ENCODE measurements around the gene ADAMTS3. TPM values are rescaled to one million over a fixed set of nuclear protein-coding genes. Genes with fewer than 3 reads are reported as not detected.

The ADAMTS3 gene
- polyA plus RNA-seq, 1 donor (not counting 4 experiments of a cell fraction or from before 2014, with no cell fraction given): 0.09 TPM

- H4K20me1 ChIP-seq (ENCODE audit: control insufficient read depth, extremely low read depth, insufficient read depth, low read length): no peaks in the 10 kb centered on the region
- H3K4me2 ChIP-seq (ENCODE audit: control insufficient read depth, extremely low read depth, insufficient read depth, low read depth, low read length): no peak overlapping the region
- H3K36me3 ChIP-seq (ENCODE audit: control insufficient read depth in 2 of 2, extremely low read depth in 1 of 2, insufficient read depth in 2 of 2, low read length in 2 of 2): no peaks in the 10 kb centered on the region
- H3K27me3 ChIP-seq (ENCODE audit: control insufficient read depth, extremely low read depth, insufficient read depth, low read length): no peaks in the 10 kb centered on the region
- H3K4me3 ChIP-seq (ENCODE audit: control insufficient read depth in 2 of 3, extremely low read depth in 1 of 3, insufficient read depth in 2 of 3, low read depth in 1 of 3, low read length in 3 of 3): no peak overlapping the region
- dilution Hi-C loops (cut with MboI; ENCODE audit: extremely low pct_ligation_motif_present, low sequenced_read_pairs): no loop called here
- FAIRE-seq (no peak), DNase-seq (ENCODE audit: low read depth, low spot score) (no peak)
- H3K4me1 ChIP-seq (ENCODE audit: control insufficient read depth, extremely low read depth, insufficient read depth, low read length): no peaks in the 10 kb centered on the region
- no peaks in the 10 kb centered on the region for H3K79me2 ChIP-seq (ENCODE audit: control insufficient read depth, insufficient read depth, low read length)
- H3K27ac ChIP-seq (ENCODE audit: control insufficient read depth, insufficient read depth, low read length): no peak overlapping the region
- no peak overlapping the region for H3K9ac ChIP-seq (ENCODE audit: control insufficient read depth, extremely low read depth, insufficient read depth, low read length)
- H3K9me1 ChIP-seq (ENCODE audit: control insufficient read depth, extremely low read depth, insufficient read depth, low read length): no peaks in the 10 kb centered on the region
- TF ChIP-seq CTCF (optimal IDR thresholded peaks at IDR 0.05 in 1 of 3, IDR thresholded peaks at IDR 0.05 in 1 of 3, conservative IDR thresholded peaks at IDR 0.05 in 1 of 3; ENCODE audit: extremely low read depth in 1 of 3, insufficient read depth in 2 of 3, low read length in 3 of 3) (no peak), EZH2 (IDR thresholded peaks at IDR 0.05; ENCODE audit: low read length) (no peak)
- H2AFZ ChIP-seq (ENCODE audit: control insufficient read depth, low read length): no peak overlapping the region
- H3K9me3 ChIP-seq (ENCODE audit: control insufficient read depth, low read depth, low read length): no peaks in the 10 kb centered on the region
Observed at GRCh38 chr4:72405417-72405816, 163.6 kb downstream of the ADAMTS3 start.

GRCh38 chr4:72397314-72397713 is 171.7 kb downstream of the ADAMTS3 start:
- DNase-seq (ENCODE audit: low read depth, low spot score): no peak

More at GRCh38 chr4:72397314-72397713, 171.7 kb downstream of the ADAMTS3 start:
- Histone ChIP-seq H3K4me2 (ENCODE audit: control insufficient read depth, extremely low read depth, insufficient read depth, low read depth, low read length) (no peak overlapping the region), H3K9ac (ENCODE audit: control insufficient read depth, extremely low read depth, insufficient read depth, low read length) (no peak overlapping the region), H3K79me2 (ENCODE audit: control insufficient read depth, insufficient read depth, low read length) (no peaks in the 10 kb centered on the region), H3K27ac (ENCODE audit: control insufficient read depth, insufficient read depth, low read length) (no peak overlapping the region), H2AFZ (ENCODE audit: control insufficient read depth, low read length) (no peak overlapping the region), H3K36me3 (ENCODE audit: control insufficient read depth in 2 of 2, extremely low read depth in 1 of 2, insufficient read depth in 2 of 2, low read length in 2 of 2) (no peaks in the 10 kb centered on the region), H3K9me1 (ENCODE audit: control insufficient read depth, extremely low read depth, insufficient read depth, low read length) (no peaks in the 10 kb centered on the region), H3K4me1 (ENCODE audit: control insufficient read depth, extremely low read depth, insufficient read depth, low read length) (peaks cover 10% of the 10 kb centered on the region), H3K9me3 (ENCODE audit: control insufficient read depth, low read depth, low read length) (no peaks in the 10 kb centered on the region), H3K4me3 (ENCODE audit: control insufficient read depth in 2 of 3, extremely low read depth in 1 of 3, insufficient read depth in 2 of 3, low read depth in 1 of 3, low read length in 3 of 3) (no peak overlapping the region), H3K27me3 (ENCODE audit: control insufficient read depth, extremely low read depth, insufficient read depth, low read length) (no peaks in the 10 kb centered on the region), H4K20me1 (ENCODE audit: control insufficient read depth, extremely low read depth, insufficient read depth, low read length) (no peaks in the 10 kb centered on the region)
- dilution Hi-C loops (cut with MboI; ENCODE audit: extremely low pct_ligation_motif_present, low sequenced_read_pairs): no loop called here
- TF ChIP-seq EZH2 (IDR thresholded peaks at IDR 0.05; ENCODE audit: low read length) (no peak), CTCF (optimal IDR thresholded peaks at IDR 0.05 in 1 of 3, IDR thresholded peaks at IDR 0.05 in 1 of 3, conservative IDR thresholded peaks at IDR 0.05 in 1 of 3; ENCODE audit: extremely low read depth in 1 of 3, insufficient read depth in 2 of 3, low read length in 3 of 3) (no peak)
- no peak for FAIRE-seq

Data from keratinocyte (primary cell).